ENCODE results near the gene BMP15. TPM values are rescaled to one million over a fixed set of nuclear protein-coding genes. Genes with fewer than 3 reads are reported as not detected.

The BMP15 gene
- total and polyA plus RNA-seq, 2 donors (not counting 1 experiment from before 2014, with no cell fraction given) = not detected

DNA sequence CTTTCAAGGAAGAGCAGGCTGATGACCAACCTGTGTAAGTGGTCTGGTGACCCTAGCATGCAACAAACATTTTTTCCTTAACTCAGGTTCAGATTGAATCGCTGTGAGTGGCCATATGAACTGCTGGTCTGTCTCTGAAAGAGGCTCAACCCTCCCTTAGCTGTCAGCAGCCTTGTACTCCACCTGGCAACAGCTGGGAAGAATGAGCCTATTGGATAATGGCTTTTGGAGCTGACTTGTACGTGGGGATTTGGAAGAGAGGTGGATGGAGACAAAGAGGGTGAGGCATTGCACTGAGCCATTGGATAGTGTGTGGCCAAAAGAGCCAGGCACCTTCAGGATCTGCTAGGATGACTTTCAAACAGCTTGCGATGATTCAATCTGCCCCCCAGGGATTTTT is 35.7 kb upstream of the BMP15 start:
- no peaks in the 10 kb centered on the region for H3K27me3 ChIP-seq (replicated peaks in 1 of 4; ENCODE audit: control extremely low read depth in 1 of 4, control insufficient read depth in 3 of 4, insufficient read depth in 4 of 4, low read length in 3 of 4)
- H3K9me3 Mint-ChIP-seq (ENCODE audit: insufficient read depth) = no peaks in the 10 kb centered on the region
- no CpG with 5 or more reads among the region's 3 CpGs for WGBS (ENCODE audit: insufficient coverage)
- no peak overlapping the region for H3K4me3 ChIP-seq (ENCODE audit: control extremely low read depth in 1 of 5, extremely low read depth in 1 of 5, insufficient read depth in 1 of 5, low read depth in 2 of 5, low read length in 4 of 5)
- ChIA-PET CTCF (no interaction called here), POLR2A (no interaction called here)
- H3K4me3 Mint-ChIP-seq = no peak overlapping the region
- no peaks in the 10 kb centered on the region for H3K4me1 Mint-ChIP-seq
- no peak overlapping the region for H3K4me2 ChIP-seq (replicated peaks; ENCODE audit: low read depth, low read length, poor library complexity, severe bottlenecking)
- DNase-seq (no peak), ATAC-seq (ENCODE audit: low read depth) (no peak)
- H4K20me1 ChIP-seq (ENCODE audit: control insufficient read depth, insufficient read depth, low read length, poor library complexity, severe bottlenecking) = no peaks in the 10 kb centered on the region
- H3K9me3 ChIP-seq (ENCODE audit: control extremely low read depth in 1 of 3, control insufficient read depth in 2 of 3, insufficient read depth in 1 of 3, low read length in 2 of 3) = no peaks in the 10 kb centered on the region
- TF ChIP-seq, protein P1, sequence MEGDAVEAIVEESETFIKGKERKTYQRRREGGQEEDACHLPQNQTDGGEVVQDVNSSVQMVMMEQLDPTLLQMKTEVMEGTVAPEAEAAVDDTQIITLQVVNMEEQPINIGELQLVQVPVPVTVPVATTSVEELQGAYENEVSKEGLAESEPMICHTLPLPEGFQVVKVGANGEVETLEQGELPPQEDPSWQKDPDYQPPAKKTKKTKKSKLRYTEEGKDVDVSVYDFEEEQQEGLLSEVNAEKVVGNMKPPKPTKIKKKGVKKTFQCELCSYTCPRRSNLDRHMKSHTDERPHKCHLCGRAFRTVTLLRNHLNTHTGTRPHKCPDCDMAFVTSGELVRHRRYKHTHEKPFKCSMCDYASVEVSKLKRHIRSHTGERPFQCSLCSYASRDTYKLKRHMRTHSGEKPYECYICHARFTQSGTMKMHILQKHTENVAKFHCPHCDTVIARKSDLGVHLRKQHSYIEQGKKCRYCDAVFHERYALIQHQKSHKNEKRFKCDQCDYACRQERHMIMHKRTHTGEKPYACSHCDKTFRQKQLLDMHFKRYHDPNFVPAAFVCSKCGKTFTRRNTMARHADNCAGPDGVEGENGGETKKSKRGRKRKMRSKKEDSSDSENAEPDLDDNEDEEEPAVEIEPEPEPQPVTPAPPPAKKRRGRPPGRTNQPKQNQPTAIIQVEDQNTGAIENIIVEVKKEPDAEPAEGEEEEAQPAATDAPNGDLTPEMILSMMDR (IDR thresholded peaks at IDR 0.05) = no peak
- no peak for TF ChIP-seq EZH2 (IDR thresholded peaks at IDR 0.05; ENCODE audit: borderline replicate concordance, insufficient read depth, low read depth, low read length, poor library complexity, severe bottlenecking)
- peaks cover 2% of the 10 kb centered on the region for H3K27me3 Mint-ChIP-seq
- no peaks in the 10 kb centered on the region for H3K4me1 ChIP-seq (ENCODE audit: control insufficient read depth in 2 of 2, insufficient read depth in 2 of 2, low read length in 2 of 2)
- intact Hi-C loops (cut with micrococcal nuclease) = no loop called here
- H3K36me3 ChIP-seq (replicated peaks in 1 of 2; ENCODE audit: control extremely low read depth in 1 of 2, control insufficient read depth in 1 of 2, extremely low read depth in 1 of 2, insufficient read depth in 2 of 2, low read length in 1 of 2) = no peaks in the 10 kb centered on the region
- H3K9ac ChIP-seq (ENCODE audit: low read length) = no peak overlapping the region
- H3K27ac Mint-ChIP-seq = no peak overlapping the region
- H2AFZ ChIP-seq (ENCODE audit: insufficient read depth, low read depth, low read length, poor library complexity, severe bottlenecking) = no peak overlapping the region
- no peaks in the 10 kb centered on the region for H3K79me2 ChIP-seq (ENCODE audit: control insufficient read depth, insufficient read depth, low read length)
- no peak overlapping the region for H3K27ac ChIP-seq (ENCODE audit: low read length in 2 of 2)

DNA sequence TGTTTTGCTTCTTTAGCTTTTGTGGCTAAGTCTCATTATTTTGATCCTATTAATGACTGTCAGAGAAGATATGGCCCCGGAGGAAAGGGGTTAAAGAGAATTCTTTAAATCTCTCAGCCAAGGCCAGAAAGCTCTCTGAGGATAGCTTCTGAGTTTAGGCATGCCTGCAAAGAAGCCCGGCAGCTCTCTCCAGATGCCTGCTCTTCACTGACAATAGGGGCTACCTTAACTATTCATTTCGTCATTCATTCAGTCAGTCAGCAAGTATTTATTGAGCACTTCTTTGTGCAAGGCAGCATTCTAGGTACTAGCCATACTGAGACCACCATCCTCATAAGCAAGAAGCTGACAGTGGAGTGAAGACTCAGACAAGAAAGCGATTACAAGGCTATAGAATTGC is 34.0 kb upstream of the BMP15 start:
- ChIA-PET POLR2A (no interaction called here), CTCF (no interaction called here)
- Mint-ChIP-seq H3K4me1 (no peaks in the 10 kb centered on the region), H3K27ac (no peak overlapping the region), H3K9me3 (ENCODE audit: insufficient read depth) (no peaks in the 10 kb centered on the region), H3K27me3 (no peaks in the 10 kb centered on the region), H3K4me3 (no peak overlapping the region)
- H3K27ac ChIP-seq (ENCODE audit: low read length in 2 of 2) = no peak overlapping the region
- ATAC-seq (ENCODE audit: low read depth) = no peak
- no peaks in the 10 kb centered on the region for H3K9me3 ChIP-seq (ENCODE audit: control extremely low read depth in 1 of 3, control insufficient read depth in 2 of 3, insufficient read depth in 1 of 3, low read length in 2 of 3)
- no peak overlapping the region for H3K4me3 ChIP-seq (ENCODE audit: control extremely low read depth in 1 of 5, extremely low read depth in 1 of 5, insufficient read depth in 1 of 5, low read depth in 2 of 5, low read length in 4 of 5)
- H4K20me1 ChIP-seq (ENCODE audit: control insufficient read depth, insufficient read depth, low read length, poor library complexity, severe bottlenecking) = no peaks in the 10 kb centered on the region
- no peak overlapping the region for H2AFZ ChIP-seq (ENCODE audit: insufficient read depth, low read depth, low read length, poor library complexity, severe bottlenecking)
- H3K9ac ChIP-seq (ENCODE audit: low read length) = no peak overlapping the region
- no peaks in the 10 kb centered on the region for H3K4me1 ChIP-seq (ENCODE audit: control insufficient read depth in 2 of 2, insufficient read depth in 2 of 2, low read length in 2 of 2)
- no peaks in the 10 kb centered on the region for H3K79me2 ChIP-seq (ENCODE audit: control insufficient read depth, insufficient read depth, low read length)
- no peaks in the 10 kb centered on the region for H3K36me3 ChIP-seq (replicated peaks in 1 of 2; ENCODE audit: control extremely low read depth in 1 of 2, control insufficient read depth in 1 of 2, extremely low read depth in 1 of 2, insufficient read depth in 2 of 2, low read length in 1 of 2)
- WGBS (ENCODE audit: insufficient coverage) = no CpG with 5 or more reads among the region's 4 CpGs
- no peak for DNase-seq
- H3K27me3 ChIP-seq (replicated peaks in 1 of 4; ENCODE audit: control extremely low read depth in 1 of 4, control insufficient read depth in 3 of 4, insufficient read depth in 4 of 4, low read length in 3 of 4) = no peaks in the 10 kb centered on the region
- intact Hi-C loops (cut with micrococcal nuclease) = no loop called here
- no peak for TF ChIP-seq EZH2 (IDR thresholded peaks at IDR 0.05; ENCODE audit: borderline replicate concordance, insufficient read depth, low read depth, low read length, poor library complexity, severe bottlenecking)
- TF ChIP-seq, protein P1 (IDR thresholded peaks at IDR 0.05) = no peak
- no peak overlapping the region for H3K4me2 ChIP-seq (replicated peaks; ENCODE audit: low read depth, low read length, poor library complexity, severe bottlenecking)
